GM19043 (cell line): ENCODE results near the gene INPP5A.

Experiments
- ATAC-seq: cut with Tn5 transposase; IDR thresholded peaks from one replicate; pipeline ENCODE4 v1.9.1; 2021; ENCODE audit warnings: low read depth; ENCODE audit not compliant: unreplicated experiment

The INPP5A gene

GRCh38 chr10:132684164-132684891, 146.7 kb downstream of the INPP5A start:
- ATAC-seq: peak; percentile 77

DNA sequence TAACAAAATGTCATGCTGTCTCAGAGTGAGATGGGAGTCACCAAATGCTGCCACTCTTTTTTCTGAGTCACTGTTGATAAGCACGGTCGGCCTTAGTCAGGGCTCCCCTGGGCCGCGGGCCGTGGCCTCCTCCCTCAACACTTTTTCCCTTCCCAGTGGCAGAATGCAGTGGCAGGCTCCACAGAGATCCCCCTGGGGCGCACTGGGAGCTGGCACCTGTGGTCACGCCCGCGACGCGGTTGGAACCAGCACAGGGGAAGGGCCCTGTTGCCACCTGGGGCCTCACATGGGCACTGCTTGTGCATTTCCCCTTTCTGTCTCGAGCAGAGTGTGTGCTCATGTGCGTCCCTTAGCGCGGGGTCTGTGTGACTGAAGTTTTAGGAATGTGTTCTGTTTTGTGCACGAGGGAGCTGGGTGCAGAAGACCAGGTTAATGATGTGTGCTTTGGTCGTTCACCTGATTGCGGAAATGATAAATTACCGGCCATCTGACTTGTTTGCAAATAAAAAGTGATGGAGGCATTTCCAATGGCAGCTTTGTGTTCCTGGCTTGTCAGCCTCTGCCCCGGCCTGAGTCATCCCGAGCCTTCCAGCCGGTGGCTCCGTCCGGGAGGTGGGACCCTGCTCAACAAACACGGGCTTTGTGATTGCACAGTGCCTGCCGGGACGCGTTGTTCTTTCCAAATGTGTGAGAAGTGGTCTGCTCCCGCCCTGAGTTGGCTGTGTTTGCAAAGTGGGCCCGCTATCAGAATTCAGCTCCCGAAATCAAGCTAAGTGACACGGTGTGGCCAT, 147.7 kb downstream of the INPP5A start:
- no peak for ATAC-seq

DNA sequence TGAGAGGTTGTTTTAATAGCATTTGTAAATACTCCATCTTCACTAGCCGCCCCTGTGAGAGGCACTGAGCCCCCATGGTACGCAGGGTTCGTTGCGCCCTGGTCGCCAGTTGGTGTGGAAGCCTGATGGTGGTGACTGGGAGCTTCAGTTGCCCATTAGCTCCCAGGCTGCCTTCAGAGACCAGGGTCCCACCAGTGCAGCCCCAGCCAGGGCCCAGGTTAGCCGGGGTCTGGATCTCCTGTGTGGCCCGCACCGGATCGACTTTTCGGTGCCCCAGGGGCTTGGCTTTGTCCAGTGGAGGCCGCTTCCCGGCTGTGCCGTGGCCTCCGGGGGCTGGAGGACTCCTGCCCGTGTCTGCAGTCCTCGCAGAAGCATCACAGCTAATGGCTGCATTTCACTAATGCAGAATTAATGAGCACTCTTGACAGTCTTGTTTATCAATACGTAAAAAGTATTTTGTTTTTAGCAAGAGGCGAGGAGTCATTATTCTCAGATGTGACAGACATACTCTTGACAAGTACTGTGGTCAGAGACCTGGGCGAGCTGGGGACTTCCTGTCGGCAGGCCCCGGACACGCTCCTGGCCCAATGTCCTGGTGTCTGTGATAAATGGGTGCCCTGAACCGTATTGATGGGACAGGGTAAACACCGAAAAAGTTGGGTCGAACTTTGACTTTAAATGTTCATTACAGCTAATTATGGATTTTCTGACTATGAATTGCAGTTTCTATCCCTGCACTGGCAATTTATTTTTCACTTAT, 148.5 kb downstream of the INPP5A start:
- no peak for ATAC-seq

- no peak for ATAC-seq
These were observed 149.8 kb downstream of the INPP5A start for GRCh38 chr10:132687181-132687892.

GRCh38 chr10:132687893-132688579, 150.4 kb downstream of the INPP5A start:
- ATAC-seq: no peak

GRCh38 chr10:132688580-132689420, 151.2 kb downstream of the INPP5A start:
- ATAC-seq: no peak

DNA sequence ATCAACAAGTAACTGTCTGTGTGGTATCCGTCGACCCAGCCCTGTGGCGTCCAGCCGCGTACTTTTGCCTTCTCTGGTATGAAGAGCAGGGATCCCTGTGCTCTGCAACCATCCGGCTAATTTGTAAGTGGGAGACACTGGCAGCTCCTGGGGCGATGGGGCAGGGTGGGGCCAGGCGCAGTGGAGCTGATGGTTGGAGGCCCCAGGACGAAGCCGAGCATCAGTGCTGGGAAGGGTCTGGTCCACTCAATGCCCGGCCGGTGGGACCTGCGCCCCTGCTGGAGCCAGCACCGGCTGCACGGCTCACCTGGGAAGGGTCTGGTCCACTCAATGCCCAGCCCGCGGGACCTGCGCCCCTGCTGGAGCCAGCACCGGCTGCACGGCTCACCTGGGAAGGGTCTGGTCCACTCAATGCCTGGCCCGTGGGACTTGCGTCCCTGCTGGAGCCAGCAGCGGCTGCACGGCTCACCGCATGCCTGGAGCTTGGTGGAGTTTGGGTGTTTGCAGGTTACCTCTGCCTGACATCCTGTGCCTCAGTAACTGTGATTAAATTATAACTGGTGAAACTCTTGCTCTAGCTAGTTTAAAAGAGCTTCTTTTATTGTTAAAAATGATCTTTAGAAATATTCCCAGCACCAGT, 152.3 kb downstream of the INPP5A start:
- ATAC-seq: no peak

- no peak for ATAC-seq
These were observed 152.8 kb downstream of the INPP5A start for GRCh38 chr10:132690401-132690800.

- ATAC-seq: no peak
These were observed 153.4 kb downstream of the INPP5A start for GRCh38 chr10:132690821-132691610.

DNA sequence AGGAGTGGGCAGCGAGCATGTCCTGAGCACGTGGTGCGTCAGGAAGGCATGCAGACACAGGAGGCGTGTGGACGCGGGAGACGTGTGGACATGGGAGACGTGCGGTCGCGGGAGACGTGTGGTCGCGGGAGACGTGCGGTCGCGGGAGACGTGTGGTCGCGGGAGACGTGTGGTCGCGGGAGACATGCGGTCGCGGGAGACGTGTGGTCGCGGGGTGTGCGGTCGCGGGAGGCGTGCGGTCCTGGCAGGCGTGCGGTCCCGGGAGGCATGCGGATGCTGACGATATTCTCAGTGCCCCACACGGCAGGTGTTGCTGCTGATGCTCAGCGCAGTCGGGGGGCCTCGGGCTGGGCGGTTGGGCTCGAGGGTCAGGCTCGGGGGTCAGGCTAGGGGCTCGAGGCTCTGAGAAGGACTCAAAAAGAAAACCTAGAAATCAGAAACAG, 154.1 kb downstream of the INPP5A start:
- no peak for ATAC-seq

DNA sequence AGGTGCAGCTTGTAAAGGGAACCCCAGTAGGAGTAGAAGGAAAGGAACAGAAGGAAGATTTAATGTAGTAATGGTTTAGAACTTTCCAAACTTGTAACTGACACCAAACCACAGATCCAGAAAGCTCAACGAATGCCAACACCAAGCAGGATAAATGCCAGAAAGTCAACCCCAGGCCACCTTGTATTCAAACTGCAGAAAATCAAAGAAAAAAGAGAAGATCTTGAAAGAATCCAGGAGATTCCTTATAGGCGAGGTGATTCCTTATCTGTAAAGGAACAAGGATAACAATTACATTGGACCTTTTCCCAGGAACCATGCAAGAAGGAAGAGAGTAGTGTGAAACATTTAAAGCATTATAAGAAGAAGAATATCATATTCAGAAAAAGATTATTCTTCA, 154.7 kb downstream of the INPP5A start:
- ATAC-seq: no peak

DNA sequence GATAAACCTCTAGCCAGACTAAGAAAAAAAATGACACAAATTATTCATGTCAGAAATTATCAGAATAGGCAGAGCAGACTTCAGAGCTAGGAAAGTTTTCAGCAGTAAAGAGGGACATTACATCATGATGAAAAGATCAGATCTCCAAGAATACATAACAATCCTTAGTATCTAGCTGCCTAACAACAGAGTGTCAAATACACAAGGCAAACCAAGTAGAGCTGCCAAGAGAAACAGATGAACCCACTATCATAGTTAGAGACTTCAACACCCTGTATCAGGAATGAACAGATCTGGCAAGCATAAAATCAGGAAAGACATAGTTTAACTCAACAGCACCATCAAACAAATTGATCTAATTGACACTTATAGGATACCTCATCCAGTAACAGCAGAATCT, 156.1 kb downstream of the INPP5A start:
- no peak for ATAC-seq

DNA sequence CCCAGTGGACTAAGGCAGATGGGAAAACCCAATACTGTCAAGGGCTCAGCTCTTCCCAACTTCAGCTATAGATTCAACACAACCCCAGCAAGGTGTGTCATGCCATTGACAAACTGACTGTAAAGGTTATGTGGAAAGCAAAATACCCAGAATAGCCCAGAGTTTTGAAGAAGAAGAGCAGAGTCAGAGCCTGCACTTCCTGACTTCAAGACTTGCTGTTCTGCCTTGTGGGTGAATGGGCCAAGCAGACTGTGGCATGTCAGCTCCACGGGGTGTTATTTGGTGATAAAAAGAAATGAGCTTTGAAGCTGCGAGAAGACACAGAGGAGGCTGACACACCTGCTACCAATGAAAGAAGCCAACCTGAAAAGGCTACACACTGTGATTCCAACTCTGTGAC, 158.6 kb downstream of the INPP5A start:
- no peak for ATAC-seq

DNA sequence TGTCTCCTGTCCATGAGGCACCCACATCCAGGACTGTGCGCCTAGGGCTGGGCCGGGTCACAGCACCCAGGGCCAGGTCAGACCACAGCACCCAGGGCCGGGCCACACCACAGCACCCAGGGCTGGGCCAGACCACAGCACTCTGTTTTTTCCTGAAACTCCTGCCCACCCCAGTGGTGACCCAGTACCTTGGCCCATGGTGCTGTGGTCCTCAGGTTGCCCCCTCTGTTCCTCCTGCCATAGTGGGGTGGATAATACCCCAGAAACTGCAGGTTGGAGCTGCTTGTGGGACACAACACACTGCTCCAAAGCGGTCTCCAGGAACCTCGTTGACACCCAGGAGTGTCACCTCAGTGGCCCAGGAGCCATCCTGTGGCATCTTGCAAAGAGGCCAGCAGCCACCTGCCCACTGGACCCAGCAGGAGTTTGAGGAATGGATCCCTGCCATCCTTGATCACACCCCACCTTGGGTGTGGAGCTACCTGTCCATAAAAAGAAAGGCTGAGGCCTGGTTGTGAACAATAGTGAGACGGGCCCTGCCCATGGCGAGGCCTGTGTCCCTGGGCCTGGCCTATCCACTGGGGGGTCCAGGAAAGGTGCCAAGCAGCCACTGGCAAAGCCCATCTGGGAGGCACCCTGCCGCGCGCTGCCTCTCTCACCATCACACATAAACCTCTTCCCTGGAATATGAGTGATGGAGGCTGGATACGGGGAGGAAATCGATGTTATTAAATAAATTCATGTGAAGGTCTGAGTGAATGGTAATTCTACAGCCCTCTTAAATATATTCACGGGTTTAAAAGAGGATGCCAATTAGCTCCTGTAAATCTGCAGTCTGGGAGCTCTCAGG, 159.4 kb downstream of the INPP5A start:
- no peak for ATAC-seq

- no peak for ATAC-seq
These were observed 160.1 kb downstream of the INPP5A start for GRCh38 chr10:132697578-132698200.

GRCh38 chr10:132698211-132698751, 160.7 kb downstream of the INPP5A start:
- no peak for ATAC-seq
